ENCODE measurements around the gene INTS11.
A peak's percentile ranks its signal among the peaks of the same experiment; 100 is the strongest.

The INTS11 gene

DNA sequence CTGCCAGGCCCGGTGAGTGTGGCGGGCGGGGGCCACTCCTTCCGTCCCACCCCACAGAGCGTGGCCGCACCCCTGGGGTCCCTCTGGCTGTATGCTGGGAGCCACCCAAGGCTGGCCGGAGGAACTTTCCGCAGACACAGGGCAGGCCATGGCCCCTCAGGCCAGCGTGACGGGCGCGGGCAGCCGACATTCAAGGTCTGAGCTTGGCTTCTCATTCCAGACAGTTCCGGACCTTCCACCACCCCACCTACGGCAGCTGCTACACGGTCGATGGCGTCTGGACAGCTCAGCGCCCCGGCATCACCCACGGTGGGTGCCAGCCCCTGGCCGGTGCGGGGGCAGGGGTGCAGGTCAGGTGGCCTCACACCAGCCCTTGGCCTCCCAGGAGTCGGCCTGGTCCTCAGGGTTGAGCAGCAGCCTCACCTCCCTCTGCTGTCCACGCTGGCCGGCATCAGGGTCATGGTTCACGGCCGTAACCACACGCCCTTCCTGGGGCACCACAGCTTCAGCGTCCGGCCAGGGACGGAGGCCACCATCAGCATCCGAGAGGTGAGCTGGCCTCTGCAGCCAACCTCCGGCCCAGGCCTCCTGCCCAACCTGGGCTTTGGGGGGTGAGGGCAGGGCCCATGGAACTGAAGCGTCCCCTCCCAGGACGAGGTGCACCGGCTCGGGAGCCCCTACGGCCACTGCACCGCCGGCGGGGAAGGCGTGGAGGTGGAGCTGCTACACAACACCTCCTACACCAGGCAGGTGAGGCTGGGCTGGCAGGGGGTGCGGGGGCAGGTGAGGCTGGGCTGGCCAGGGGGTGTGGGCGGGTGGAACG, 37.0 kb downstream of the INTS11 start:
- no peak for DNase-seq (ENCODE audit: low read depth in 4 of 4, low spot score in 1 of 4)

DNA sequence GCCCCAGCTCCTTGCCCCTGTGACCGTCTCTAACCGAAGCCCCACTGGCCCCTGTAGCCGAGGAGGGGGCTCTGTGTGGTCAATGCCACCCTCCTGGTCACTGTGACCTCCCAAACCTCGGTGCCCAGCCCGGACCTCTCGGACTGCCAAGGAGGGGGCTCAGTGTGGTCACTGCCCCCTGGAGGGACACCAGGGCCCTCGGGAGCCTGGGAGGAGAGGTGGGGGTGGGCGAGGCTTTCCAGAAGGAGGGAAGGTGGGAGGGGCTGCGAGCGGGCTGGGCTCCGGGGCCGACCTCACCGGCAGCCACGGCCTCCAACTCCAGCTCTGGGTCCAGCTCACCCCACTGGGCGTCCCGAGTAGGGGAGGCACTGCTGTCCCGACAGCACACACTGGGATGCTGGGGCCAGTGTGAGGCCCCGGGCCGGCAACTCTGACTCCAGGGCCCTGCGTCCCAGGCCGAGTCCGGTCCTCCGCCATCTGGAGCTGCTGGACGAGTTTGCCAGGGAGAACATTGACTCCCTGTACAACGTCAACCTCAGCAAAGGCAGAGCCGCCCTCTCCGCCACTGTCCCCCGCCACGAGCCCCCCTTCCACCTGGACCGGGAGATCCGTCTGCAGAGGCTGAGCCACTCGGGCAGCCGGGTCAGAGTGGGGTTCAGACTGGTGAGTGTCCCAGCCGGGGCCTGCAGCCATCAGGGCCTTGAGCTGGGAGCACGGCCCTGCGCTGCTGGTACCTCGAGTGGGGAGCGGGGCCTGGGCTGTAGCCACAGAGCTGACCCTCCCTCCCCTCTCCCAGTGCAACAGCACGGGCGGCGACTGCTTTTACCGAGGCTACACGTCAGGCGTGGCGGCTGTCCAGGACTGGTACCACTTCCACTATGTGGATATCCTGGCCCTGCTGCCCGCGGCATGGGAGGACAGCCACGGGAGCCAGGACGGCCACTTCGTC, 37.9 kb downstream of the INTS11 start:
- DNase-seq (ENCODE audit: low read depth in 4 of 4, low spot score in 1 of 4) = no peak

DNA sequence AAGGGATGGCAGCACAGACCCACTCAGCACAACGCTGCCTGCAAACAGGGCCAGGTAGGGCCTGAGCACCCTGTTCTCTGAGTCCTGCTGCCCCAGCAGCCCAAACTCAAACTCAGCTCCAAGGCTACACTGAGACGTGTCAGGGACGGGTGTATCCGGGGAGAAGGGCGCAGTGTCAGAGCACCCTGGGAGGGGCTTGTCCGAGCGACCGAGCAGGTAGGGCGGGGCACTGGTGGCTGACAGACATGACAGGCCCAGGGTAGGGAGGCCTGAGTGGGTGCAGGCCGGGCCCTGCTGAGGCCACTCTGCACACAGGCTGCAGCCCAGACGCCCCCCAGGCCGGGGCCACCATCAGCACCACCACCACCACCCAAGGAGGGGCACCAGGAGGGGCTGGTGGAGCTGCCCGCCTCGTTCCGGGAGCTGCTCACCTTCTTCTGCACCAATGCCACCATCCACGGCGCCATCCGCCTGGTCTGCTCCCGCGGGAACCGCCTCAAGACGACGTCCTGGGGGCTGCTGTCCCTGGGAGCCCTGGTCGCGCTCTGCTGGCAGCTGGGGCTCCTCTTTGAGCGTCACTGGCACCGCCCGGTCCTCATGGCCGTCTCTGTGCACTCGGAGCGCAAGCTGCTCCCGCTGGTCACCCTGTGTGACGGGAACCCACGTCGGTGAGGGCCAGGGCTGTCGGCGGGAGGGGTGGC, 38.7 kb downstream of the INTS11 start:
- no peak for DNase-seq (ENCODE audit: low read depth in 4 of 4, low spot score in 1 of 4)

DNA sequence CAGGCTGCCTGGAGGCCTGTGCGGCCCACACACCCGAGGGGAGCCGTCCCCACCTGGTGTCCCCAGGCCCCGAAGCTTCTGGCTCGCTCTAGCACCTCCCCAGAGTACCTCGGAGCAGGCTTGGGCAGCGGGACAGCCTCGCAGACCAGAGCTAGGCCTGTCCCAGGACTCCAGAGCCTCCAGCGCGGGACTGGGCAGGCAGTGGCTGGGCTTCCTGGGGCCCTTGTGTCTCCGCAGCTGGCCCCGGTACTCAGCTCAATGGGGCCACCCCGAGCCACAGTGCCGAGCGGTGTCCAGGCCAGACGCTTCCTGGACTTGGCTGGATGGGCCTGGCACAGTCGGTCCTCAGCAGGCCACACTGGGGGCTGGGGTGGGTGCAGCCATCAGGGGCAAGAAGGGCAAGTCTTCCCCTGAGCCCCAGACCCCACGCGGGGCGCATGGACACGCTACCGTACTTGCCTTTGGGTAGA, 39.3 kb downstream of the INTS11 start:
- no peak for DNase-seq (ENCODE audit: low read depth in 4 of 4, low spot score in 1 of 4)

DNA sequence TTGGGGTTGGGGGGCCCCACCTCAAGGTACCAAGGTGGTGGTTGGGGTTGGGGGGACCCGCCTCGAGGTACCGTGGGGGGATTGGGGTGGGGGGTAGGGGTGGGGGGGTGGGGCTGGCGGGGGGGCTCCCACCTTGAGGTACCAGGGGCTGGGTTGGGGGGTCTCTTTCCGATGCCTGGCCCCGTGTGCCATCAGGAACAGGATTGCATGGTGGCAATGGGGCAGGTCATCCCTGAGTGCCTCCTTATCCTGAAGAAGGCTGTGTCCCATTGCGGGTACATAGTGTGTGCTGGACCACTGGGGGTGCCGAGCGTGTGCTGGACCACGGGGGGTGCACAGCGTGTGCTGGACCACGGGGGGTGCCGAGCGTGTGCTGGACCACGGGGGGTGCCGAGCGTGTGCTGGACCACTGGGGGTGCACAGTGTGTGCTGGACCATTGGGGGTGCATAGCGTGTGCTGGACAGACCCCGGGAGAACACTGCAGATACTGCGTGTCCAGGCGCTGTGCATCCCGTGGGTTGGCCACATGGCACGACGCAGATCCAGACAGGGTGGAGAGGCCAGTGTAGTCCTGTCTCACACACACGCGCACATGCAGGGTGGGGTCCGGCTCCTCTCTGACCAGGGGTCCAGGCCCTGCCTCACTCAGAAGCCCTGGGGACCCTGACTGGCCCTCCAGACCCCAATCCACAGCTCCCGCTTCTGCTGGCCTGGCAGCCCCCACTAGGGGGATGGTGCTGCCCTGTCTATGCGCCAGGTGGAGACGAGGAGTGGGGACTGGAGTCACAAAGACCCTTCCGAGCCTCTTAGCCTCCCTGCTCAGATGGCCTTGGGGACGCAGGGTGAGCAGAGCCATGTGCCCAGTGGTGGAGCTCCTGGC, 40.0 kb downstream of the INTS11 start:
- DNase-seq (ENCODE audit: low read depth in 4 of 4, low spot score in 1 of 4) = no peak

DNA sequence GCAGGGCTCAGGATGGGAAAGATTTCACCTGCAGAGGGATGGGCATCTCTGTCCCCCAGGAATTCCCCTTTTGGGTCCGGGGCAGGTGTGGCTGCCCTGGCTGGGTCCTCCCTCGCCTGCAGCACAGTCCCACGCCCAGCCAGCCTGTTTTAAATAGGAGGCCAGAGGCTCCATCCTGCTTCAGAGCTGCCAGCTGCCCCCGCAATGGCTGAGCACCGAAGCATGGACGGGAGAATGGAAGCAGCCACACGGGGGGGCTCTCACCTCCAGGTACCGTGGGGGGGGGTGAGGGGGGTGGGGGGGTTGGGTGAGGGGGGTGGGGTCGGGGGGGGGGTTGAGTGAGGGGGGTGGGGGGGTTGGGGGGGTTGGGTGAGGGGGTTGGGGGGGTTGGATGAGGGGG, 40.6 kb downstream of the INTS11 start:
- DNase-seq (ENCODE audit: low read depth in 4 of 4, low spot score in 1 of 4) = no peak

DNA sequence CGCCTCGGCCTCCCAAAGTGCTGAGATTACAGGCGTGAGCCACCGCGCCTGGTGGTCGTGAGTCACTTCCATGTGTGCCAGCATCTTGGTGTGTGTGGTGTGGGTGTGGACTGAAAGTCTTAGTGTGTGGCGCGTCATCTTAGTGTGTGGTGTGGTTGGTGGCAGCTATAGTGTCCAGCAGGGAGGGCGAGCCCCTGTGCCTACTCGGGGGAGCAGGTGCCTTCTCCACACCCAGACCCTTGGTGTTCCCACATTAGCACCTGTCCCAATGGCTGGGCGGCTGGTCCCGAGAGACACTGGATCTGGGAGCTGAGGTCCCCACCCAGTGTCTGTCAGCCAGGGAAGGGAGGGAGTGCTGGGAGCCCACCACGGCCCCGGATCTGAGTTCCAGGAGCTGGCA, 41.5 kb downstream of the INTS11 start:
- no peak for DNase-seq (ENCODE audit: low read depth in 4 of 4, low spot score in 1 of 4)

DNA sequence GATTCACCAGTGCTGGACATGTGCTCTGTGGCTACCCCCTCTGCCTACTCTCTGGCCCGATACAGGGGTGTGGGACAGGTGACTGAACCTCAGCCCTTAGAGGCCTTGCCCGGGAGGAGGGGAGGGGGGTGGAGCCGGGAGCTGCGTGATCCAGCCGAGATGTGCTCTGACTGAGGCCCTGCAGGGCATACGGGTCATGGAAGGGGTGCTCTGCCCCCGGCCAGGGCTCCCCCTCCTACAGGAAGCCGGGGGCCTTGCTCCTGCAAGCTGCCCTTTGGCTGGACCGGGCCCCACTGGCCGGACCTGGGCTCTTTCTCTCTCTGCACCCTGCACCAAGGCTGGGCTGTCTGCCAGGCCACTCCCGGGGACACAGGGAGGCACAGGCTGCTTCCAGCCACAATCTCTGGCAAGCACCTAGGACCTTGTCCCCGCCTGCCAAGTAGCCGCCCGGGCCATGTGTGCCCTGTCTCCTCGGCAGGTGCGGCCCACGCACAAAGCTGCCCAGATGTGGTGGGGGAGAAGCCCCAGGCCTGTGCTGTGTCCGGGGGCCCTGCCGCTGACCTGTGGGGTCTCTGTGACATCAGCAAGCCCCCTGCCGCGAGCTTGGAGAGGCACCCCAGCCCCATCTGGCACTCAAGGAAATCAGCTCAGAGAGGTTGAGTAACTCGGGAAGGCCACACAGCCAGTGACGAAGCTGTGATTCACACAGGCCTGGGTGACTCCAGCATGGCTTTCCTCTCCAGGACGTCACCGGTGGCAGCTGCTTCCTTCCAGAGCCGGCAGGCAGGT, 42.7 kb downstream of the INTS11 start:
- no peak for DNase-seq (ENCODE audit: low read depth in 4 of 4, low spot score in 1 of 4)

DNA sequence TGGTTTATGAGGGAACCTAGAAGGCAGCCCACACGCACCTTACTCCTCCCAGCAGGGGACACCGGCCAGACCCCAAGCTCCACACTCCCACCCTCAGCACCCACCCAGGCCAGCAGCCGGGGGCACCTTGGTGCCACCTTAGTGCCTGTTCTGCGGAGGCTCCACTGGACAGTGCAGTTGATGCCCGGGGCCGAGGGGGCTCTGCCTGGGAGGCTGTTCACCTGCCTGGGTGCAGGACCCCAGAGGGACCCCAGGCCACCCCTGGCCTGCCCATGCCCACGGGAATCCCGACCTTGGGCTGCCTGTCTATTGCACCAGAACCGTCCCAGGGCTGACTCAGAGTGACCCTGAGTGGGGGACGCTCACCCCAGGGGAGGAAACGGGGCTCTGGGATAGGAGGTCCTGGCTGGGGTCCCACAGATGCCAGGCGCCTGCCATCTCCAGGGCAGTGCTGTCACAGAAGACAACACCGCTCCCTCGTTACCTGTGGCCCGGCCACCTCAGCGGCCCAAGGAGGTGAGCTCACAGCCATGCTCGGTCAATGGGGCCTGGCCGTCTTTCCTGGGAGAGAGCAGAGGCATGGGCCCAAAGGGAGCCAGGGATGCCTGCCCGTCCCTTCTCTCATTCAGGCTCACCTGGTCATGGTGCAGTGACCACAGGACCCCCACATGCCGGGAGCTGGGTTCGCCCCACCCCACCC, 43.5 kb downstream of the INTS11 start:
- DNase-seq (ENCODE audit: low read depth in 4 of 4, low spot score in 1 of 4) = no peak

DNA sequence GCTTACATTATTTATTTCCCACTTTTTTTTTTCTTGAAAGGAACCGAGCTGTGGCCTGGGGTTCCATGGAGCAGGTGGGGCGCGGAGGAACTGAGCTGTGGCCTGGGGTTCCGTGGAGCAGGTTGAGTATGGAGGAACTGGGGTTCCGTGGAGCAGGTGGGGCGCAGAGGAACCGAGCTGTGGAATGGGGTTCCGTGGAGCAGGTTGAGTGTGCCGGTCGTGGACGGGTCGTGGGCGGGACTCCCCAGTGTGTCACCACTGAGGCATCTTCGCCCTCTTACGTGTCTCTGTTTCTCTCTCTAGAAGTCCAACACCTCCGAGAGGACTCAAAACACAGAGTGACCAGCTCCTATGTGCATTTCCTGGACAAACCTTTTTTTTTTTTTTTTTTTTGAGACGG, 45.4 kb downstream of the INTS11 start:
- DNase-seq (ENCODE audit: low read depth in 4 of 4, low spot score in 1 of 4) = no peak

DNA sequence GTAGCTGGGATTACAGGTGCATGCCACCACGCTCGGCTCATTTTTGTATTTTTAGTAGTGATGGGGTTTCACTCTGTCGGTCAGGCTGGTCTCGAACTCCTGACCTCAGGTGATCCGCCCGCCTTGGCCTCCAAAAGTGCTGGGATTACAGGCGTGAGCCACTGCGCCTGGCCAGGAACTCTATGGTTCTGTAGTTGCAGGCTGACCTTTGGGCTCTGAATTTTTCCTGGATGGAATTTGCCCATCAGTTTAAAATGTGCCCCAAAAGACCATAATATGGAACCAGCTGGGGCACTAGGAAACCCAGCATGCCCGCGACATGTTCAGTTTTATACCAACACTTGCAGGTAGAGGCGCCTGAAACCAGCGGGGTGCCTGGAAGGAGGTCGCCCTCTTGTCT, 45.8 kb downstream of the INTS11 start:
- no peak for DNase-seq (ENCODE audit: low read depth in 4 of 4, low spot score in 1 of 4)

DNA sequence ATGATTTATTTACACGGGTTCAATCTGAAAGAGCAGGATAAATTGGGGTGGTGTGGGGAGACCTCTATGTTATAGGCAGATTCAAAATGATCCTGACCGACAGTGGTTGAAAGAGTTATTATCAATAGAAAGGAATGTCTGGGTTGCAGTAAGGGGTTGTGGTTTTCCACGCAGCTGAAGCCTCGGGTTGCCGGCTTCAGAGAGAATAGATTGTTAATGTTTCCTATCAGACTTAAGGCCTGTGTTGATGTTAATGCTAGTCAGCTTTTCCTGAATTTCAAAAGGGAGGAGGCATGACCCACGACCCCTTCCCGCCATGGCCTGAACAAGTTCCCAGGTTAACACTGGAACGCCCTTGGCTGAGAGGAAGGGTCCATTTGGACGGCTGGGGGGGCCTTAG, 48.6 kb downstream of the INTS11 start:
- no peak for DNase-seq (ENCODE audit: low read depth in 4 of 4, low spot score in 1 of 4)

DNA sequence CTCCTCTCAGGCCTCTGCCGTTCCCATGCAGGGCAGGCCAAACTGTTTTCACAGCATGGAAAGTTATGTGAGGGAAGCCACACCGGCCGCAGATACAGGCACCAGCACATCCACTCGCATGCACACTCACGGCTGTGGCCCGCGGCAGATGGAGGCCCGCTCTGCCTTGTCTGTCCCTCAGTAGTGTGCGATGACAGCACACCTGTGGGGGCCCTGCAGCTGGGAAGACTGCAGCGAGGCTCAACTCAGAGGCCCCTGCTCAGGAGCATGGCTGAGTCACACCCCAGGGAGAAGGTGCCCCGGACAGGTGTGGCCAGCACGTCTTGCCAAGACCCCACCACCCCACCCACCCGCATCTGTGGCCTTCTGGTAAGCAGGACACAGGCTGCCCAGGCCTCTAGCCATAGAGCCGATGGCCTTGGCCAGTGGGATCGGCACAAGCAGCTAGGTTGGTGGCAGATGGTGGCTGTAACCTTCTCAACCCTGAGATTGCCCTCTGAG, 49.5 kb downstream of the INTS11 start:
- DNase-seq (ENCODE audit: low read depth in 4 of 4, low spot score in 1 of 4) = no peak

DNA sequence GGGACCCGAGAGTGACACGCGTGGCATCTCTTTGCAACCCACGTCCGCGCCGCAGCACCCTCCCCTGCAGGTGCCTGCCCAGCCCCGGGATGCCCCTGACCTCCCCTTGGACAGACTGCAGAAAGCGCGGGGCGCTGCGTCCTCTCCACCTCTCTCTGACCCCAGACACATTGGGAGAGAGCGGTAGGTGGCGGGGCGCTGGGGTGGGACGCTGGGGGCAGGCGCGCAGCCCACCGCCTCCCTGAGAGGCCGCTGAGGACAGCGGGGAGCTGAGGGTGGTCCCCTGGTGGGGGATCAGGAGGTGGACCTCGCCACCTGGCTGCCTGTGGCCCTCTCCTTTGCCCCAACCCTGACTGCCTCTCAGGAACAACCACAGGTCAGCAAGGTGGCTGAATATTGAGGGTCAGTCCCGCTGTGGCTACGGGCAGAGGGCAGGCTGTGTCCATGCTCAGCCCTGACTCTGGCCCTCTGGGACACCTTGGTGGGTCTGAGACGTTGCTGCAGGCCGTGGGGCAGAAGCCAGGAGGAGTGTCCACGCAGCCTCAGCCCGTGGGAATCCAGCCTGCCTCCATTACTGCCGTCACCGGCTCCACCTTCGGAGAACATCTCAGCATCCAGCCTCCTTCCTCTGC, 50.0 kb downstream of the INTS11 start:
- DNase-seq (ENCODE audit: low read depth in 4 of 4, low spot score in 1 of 4) = no peak

DNA sequence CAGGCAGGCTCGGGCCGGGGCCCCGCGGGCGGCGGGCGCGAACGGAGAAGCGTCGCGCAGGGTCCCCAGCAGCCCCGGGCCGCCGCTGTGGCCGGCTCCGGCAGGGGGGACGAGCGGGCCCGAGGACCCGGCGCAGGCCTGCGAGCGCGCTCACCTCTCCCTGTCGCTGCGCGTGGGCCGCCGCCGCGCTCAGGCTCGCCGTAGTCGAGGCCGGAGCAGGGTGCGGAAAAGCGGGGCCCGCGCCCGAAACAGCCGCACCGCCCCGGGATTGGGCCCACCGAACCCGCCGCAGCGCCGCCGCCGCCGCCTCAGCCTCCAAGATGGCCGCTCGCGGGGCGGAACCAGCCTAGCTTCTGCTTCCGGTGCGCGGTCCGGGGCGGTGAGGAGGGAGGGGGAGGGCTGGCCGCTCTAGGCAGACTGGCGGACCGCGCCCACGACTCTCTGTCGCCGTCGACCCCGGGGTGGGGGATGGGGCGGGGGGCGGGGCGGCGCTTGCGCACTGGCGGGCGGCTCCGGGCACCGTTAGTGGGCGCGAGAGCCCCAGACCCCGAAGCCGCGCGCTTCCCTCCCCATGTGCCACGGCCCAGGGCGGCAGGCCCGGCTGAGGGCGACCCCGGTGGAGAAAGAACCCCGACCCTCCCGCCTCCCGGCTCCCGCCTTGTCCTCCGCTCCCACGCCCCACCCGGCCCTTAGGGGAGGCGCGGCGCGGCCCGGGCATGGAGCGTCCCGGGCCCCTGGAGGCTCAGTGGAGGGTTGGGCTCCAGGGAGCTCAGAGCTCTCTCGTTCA, 50.8 kb downstream of the INTS11 start, which contains the start of gene UBE2J2:
TSS of gene UBE2J2 (minus strand) at position 343 of the 787 bp plus-strand sequence. CDS start 5,862 bp downstream, outside the sequence.
- peak; percentile 86 to 94 (median 90) for DNase-seq (ENCODE audit: low read depth in 4 of 4, low spot score in 1 of 4)

DNA sequence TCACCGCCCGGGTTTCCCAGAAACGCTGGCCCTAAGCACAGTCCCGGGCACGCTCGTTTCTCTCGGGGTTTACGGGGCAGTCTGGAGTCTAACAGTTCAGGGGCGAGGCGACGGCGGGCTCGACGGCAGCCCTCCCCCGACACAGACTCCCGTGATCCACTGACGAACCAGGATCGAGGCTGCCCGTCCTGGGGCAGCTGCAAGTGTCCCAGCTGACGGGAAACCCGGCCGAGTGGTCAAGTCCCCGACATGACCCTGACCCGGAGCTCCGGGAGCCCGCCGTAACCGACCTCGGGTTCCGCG, 51.3 kb downstream of the INTS11 start:
- DNase-seq (ENCODE audit: low read depth in 4 of 4, low spot score in 1 of 4) = no peak

DNA sequence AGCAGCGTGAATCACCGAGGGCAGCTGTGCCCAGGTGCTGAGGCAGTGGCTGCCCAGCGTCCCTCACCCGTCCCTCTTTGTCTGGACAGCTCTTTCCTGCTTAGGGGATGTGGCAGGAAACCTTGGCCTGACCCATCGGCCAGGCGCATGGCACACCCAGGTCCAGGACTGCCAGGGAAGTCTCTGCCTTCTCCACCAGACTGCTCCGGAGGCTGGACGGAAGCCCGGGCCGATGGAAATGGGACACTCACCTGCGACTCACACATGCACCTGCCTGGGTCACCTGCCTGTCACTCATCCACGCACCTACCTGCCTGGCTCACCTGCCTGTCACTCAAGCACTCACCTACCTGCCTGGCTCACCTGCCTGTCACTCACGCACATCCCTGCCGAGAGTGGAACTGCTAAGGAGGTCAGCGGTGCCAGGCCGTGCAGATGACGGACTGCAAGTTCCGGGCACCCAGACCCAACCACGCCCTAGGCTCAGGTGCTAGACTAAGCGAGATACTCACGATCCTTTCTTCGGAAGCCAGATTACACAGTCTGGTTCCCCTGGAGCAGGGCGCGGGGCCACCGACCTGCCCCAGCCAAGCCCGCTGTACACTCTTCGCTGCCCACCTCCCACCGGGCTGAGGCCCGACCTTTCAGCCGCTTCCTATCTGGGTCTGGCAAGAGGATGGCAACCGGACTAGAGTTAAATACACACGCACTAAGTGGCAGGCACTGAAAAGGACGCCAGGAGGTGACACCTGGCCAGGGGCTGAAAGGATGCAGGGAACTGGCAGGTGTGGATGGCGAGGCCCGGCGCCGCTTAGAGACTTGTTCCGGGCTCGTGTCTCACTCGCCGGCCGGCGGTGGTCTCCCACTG, 51.9 kb downstream of the INTS11 start:
- DNase-seq (ENCODE audit: low read depth in 4 of 4, low spot score in 1 of 4) = no peak

Data from stimulated activated CD4-positive, alpha-beta T cell treated with anti-CD3 and anti-CD28 coated beads, Interleukin-1b, Interleukin-23, amount 100 ng/mL, for 24 hours (primary cell).